Stimulated activated CD4-positive, alpha-beta T cell treated with anti-CD3 and anti-CD28 coated beads, Interleukin-4, amount 100 ng/mL, for 24 hours (primary cell): ENCODE measurements around the gene OR8A1.
A peak's percentile ranks its signal among the peaks of the same experiment; 100 is the strongest.

Experiments used
- DNase-seq: peaks from one replicate; pipeline ENCODE4 v3.0.0-alpha.2; 2020

Gene OR8A1

GRCh38 chr11:124569697-124570096, at the start of gene OR8A1:
Gene OR8A1, plus strand, starts transcription at chr11:124569997. Its CDS starts 123 bp downstream, at chr11:124570120.
- DNase-seq = no peak

- no peak for DNase-seq
These were observed 49.3 kb upstream of the OR8A1 start for GRCh38 chr11:124520550-124520854.

GRCh38 chr11:124533626-124534025, 36.2 kb upstream of the OR8A1 start:
- no peak for DNase-seq

- DNase-seq = no peak
These were observed 35.7 kb upstream of the OR8A1 start for GRCh38 chr11:124534051-124534450.

- DNase-seq = no peak
These were observed 34.1 kb upstream of the OR8A1 start for GRCh38 chr11:124535552-124536232.

GRCh38 chr11:124536520-124536919, 33.3 kb upstream of the OR8A1 start:
- no peak for DNase-seq

GRCh38 chr11:124538019-124538418, 31.8 kb upstream of the OR8A1 start:
- no peak for DNase-seq

- no peak for DNase-seq
These were observed 28.6 kb upstream of the OR8A1 start for GRCh38 chr11:124541204-124541603.

GRCh38 chr11:124543145-124543544, 26.7 kb upstream of the OR8A1 start:
- DNase-seq = no peak

- no peak for DNase-seq
These were observed 26.2 kb upstream of the OR8A1 start, which contains the start of gene OR8B12 for GRCh38 chr11:124543554-124543953. Gene OR8B12, minus strand, starts transcription at chr11:124543654. Its CDS starts 0 bp downstream, at chr11:124543654.

GRCh38 chr11:124551189-124551588, 18.6 kb upstream of the OR8A1 start:
- DNase-seq = no peak

- DNase-seq = no peak
These were observed 17.8 kb upstream of the OR8A1 start for GRCh38 chr11:124551987-124552386.

- no peak for DNase-seq
These were observed 13.0 kb upstream of the OR8A1 start for GRCh38 chr11:124556828-124557227.

- no peak for DNase-seq
These were observed 363 bp downstream of the OR8A1 start for GRCh38 chr11:124570160-124570559.

- no peak for DNase-seq
These were observed 8.1 kb downstream of the OR8A1 start for GRCh38 chr11:124577716-124578427.

GRCh38 chr11:124578761-124579160, 9.0 kb downstream of the OR8A1 start:
- no peak for DNase-seq

- DNase-seq = no peak
These were observed 12.0 kb downstream of the OR8A1 start for GRCh38 chr11:124581817-124582216.

GRCh38 chr11:124582565-124582964, 12.8 kb downstream of the OR8A1 start:
- DNase-seq = no peak

- no peak for DNase-seq
These were observed 14.0 kb downstream of the OR8A1 start for GRCh38 chr11:124583781-124584180.

GRCh38 chr11:124584681-124585372, 15.0 kb downstream of the OR8A1 start:
- DNase-seq = no peak

- DNase-seq = peak; percentile 45
These were observed 16.6 kb downstream of the OR8A1 start for GRCh38 chr11:124586238-124586860.

GRCh38 chr11:124591430-124591829, 21.6 kb downstream of the OR8A1 start:
- no peak for DNase-seq

GRCh38 chr11:124592627-124593026, 22.8 kb downstream of the OR8A1 start:
- DNase-seq = no peak

- no peak for DNase-seq
These were observed 25.5 kb downstream of the OR8A1 start for GRCh38 chr11:124595302-124595701.
